H1 (cell line): ENCODE results near the gene CORIN. TPM values are rescaled to one million over a fixed set of nuclear protein-coding genes. Genes with fewer than 3 reads are reported as not detected.

Source experiments
- BCL11A ChIP-seq, 2 experiments: IDR thresholded peaks; one replicate each; pipeline ENCODE4 v1.6.1; 2011; ENCODE audit warnings: low read depth in 2 of 2, low read length in 2 of 2, mild to moderate bottlenecking in 2 of 2
- CREB1 ChIP-seq: IDR thresholded peaks from 2 replicates; pipeline ENCODE4 v1.6.1; 2012; ENCODE audit warnings: inconsistent platforms
- EP300 ChIP-seq, 2 experiments: IDR thresholded peaks; 1 replicate in 1 of 2; 2 replicates in 1 of 2; pipeline ENCODE4 v1.6.1; 2011 to 2012; ENCODE audit warnings: low read depth in 2 of 2, low read length in 2 of 2, mild to moderate bottlenecking in 2 of 2, borderline replicate concordance in 1 of 2, inconsistent platforms in 1 of 2, moderate library complexity in 1 of 2
- EZH2 ChIP-seq: fragments of 200-600 bp; sonication (generic); IDR thresholded peaks from 2 replicates; pipeline ENCODE4 v1.7.1; 2012; ENCODE audit warnings: low read depth, mild to moderate bottlenecking, moderate library complexity, low read length, inconsistent platforms; ENCODE audit not compliant: severe bottlenecking
- HDAC2 ChIP-seq, 2 experiments: fragments of 300-600 bp in 1 of 2; sonication (generic) in 1 of 2; IDR thresholded peaks; 2 replicates each; pipeline ENCODE4 v1.6.1; 2011 to 2012; ENCODE audit warnings: low read depth in 2 of 2, low read length in 2 of 2, mild to moderate bottlenecking in 2 of 2, moderate library complexity in 2 of 2, borderline replicate concordance in 1 of 2, inconsistent platforms in 1 of 2
- HDAC6 ChIP-seq: IDR thresholded peaks from one replicate; pipeline ENCODE4 v1.7.1; 2012; ENCODE audit warnings: low read depth, mild to moderate bottlenecking, inconsistent platforms, low read length, moderate library complexity
- NRF1 ChIP-seq: IDR thresholded peaks from 2 replicates; pipeline ENCODE4 v1.6.1; 2011; ENCODE audit warnings: mild to moderate bottlenecking, low read depth, low read length, improper control_type of control experiment
- RFX5 ChIP-seq: IDR thresholded peaks from 2 replicates; pipeline ENCODE4 v1.6.1; 2011; ENCODE audit warnings: low read depth, low read length, improper control_type of control experiment, borderline replicate concordance
- RNF2 ChIP-seq: fragments of 200-900, 300-1000 bp; sonication (generic); IDR thresholded peaks from 2 replicates; pipeline ENCODE4 v1.7.1; 2016; ENCODE audit warnings: borderline replicate concordance, low read depth, mild to moderate bottlenecking, antibody characterized with exemption, low read length; ENCODE audit not compliant: poor library complexity, severe bottlenecking; ENCODE audit errors: missing control alignments
- TCF12 ChIP-seq: IDR thresholded peaks from 2 replicates; pipeline ENCODE4 v1.6.1; 2011; ENCODE audit warnings: low read depth, mild to moderate bottlenecking, low read length
- polyA plus RNA-seq, 7 experiments: library from polyadenylated mRNA; depleted of rRNA in 3 of 7; stranded (reverse) in 5 of 7; unstranded in 2 of 7; fragments of >200 nt in 5 of 7; fragments of 200-250 nt in 2 of 7; gene quantifications; 1 replicate in 5 of 7; 2 replicates in 1 of 7; 4 replicates in 1 of 7; pipeline versions ENCODE4 v1.2.1 to v1.2.3, GENCODE V29; 2011 to 2013; ENCODE audit warnings: missing spikeins in 2 of 7, mixed read lengths in 2 of 7
- total RNA-seq: library from RNA; stranded (reverse); fragmentation: NEBNext Ultra II Directional; extraction: Animal tissue kit (Norgen Biotek cat#: 25700); gene quantifications from 2 replicates; pipeline ENCODE4 v1.2.1, GENCODE V29; 2021
- TF ChIP-seq, protein P1 (sequence below): fragments of 300-600 bp; sonication (generic); IDR thresholded peaks from 2 replicates; pipeline ENCODE4 v1.7.1; 2012; ENCODE audit warnings: low read length, moderate library complexity, mild to moderate bottlenecking, inconsistent platforms; ENCODE audit not compliant: insufficient replicate concordance

The CORIN gene
- total and polyA plus RNA-seq, 2 of the 8 experiments (the other 6 are each of a cell fraction or from before 2014, with no cell fraction given), result 0.09 to 0.32 TPM

DNA sequence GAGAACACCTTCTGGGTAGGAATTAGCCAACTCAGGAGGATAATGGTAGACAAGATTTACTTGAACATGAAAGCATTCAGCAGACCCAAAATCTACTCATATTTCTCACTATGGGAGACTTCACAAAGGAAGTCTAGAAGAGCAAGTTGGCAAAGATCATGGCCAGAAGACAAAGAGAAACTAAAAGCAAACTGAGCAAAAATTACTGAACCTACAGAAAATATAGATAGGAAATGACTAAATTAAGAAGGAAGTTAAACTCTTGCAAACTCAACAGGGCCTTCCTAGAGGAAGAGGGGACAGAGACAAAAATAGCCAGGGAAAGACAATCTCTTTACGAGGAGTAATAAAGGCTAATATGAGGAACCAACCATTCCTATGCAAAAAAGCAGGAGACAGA is 18.7 kb downstream of the CORIN start (continued):
- TF ChIP-seq, protein P1, sequence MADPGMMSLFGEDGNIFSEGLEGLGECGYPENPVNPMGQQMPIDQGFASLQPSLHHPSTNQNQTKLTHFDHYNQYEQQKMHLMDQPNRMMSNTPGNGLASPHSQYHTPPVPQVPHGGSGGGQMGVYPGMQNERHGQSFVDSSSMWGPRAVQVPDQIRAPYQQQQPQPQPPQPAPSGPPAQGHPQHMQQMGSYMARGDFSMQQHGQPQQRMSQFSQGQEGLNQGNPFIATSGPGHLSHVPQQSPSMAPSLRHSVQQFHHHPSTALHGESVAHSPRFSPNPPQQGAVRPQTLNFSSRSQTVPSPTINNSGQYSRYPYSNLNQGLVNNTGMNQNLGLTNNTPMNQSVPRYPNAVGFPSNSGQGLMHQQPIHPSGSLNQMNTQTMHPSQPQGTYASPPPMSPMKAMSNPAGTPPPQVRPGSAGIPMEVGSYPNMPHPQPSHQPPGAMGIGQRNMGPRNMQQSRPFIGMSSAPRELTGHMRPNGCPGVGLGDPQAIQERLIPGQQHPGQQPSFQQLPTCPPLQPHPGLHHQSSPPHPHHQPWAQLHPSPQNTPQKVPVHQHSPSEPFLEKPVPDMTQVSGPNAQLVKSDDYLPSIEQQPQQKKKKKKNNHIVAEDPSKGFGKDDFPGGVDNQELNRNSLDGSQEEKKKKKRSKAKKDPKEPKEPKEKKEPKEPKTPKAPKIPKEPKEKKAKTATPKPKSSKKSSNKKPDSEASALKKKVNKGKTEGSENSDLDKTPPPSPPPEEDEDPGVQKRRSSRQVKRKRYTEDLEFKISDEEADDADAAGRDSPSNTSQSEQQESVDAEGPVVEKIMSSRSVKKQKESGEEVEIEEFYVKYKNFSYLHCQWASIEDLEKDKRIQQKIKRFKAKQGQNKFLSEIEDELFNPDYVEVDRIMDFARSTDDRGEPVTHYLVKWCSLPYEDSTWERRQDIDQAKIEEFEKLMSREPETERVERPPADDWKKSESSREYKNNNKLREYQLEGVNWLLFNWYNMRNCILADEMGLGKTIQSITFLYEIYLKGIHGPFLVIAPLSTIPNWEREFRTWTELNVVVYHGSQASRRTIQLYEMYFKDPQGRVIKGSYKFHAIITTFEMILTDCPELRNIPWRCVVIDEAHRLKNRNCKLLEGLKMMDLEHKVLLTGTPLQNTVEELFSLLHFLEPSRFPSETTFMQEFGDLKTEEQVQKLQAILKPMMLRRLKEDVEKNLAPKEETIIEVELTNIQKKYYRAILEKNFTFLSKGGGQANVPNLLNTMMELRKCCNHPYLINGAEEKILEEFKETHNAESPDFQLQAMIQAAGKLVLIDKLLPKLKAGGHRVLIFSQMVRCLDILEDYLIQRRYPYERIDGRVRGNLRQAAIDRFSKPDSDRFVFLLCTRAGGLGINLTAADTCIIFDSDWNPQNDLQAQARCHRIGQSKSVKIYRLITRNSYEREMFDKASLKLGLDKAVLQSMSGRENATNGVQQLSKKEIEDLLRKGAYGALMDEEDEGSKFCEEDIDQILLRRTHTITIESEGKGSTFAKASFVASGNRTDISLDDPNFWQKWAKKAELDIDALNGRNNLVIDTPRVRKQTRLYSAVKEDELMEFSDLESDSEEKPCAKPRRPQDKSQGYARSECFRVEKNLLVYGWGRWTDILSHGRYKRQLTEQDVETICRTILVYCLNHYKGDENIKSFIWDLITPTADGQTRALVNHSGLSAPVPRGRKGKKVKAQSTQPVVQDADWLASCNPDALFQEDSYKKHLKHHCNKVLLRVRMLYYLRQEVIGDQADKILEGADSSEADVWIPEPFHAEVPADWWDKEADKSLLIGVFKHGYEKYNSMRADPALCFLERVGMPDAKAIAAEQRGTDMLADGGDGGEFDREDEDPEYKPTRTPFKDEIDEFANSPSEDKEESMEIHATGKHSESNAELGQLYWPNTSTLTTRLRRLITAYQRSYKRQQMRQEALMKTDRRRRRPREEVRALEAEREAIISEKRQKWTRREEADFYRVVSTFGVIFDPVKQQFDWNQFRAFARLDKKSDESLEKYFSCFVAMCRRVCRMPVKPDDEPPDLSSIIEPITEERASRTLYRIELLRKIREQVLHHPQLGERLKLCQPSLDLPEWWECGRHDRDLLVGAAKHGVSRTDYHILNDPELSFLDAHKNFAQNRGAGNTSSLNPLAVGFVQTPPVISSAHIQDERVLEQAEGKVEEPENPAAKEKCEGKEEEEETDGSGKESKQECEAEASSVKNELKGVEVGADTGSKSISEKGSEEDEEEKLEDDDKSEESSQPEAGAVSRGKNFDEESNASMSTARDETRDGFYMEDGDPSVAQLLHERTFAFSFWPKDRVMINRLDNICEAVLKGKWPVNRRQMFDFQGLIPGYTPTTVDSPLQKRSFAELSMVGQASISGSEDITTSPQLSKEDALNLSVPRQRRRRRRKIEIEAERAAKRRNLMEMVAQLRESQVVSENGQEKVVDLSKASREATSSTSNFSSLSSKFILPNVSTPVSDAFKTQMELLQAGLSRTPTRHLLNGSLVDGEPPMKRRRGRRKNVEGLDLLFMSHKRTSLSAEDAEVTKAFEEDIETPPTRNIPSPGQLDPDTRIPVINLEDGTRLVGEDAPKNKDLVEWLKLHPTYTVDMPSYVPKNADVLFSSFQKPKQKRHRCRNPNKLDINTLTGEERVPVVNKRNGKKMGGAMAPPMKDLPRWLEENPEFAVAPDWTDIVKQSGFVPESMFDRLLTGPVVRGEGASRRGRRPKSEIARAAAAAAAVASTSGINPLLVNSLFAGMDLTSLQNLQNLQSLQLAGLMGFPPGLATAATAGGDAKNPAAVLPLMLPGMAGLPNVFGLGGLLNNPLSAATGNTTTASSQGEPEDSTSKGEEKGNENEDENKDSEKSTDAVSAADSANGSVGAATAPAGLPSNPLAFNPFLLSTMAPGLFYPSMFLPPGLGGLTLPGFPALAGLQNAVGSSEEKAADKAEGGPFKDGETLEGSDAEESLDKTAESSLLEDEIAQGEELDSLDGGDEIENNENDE, result no peak
- TF ChIP-seq RNF2 (no peak), EZH2 (no peak), HDAC2 (IDR thresholded peaks at IDR 0.05; ENCODE audit: borderline replicate concordance in 1 of 2, low read depth in 2 of 2, low read length in 2 of 2) (no peak), RFX5 (no peak), TCF12 (no peak), EP300 (IDR thresholded peaks at IDR 0.05; ENCODE audit: borderline replicate concordance in 1 of 2, low read depth in 2 of 2, low read length in 2 of 2) (no peak), CREB1 (no peak), NRF1 (no peak), HDAC6 (no peak), BCL11A (IDR thresholded peaks at IDR 0.05; ENCODE audit: low read depth in 2 of 2, low read length in 2 of 2) (no peak)
